H1 (cell line): Measurements from ENCODE around the gene PDHB.

Source experiments
- CBX5 ChIP-seq: fragments of 300-800, 300-1000 bp; sonication (generic); IDR thresholded peaks from 2 replicates; pipeline ENCODE4 v1.7.1; 2016; ENCODE audit warnings: antibody characterized with exemption, low read length, low read depth
- CBX8 ChIP-seq: fragments of 300-800, 300-1000 bp; sonication (generic); IDR thresholded peaks from 2 replicates; pipeline ENCODE4 v1.7.1; 2016; ENCODE audit warnings: low read depth, low read length, borderline replicate concordance
- EZH2 ChIP-seq: fragments of 200-600 bp; sonication (generic); IDR thresholded peaks from 2 replicates; pipeline ENCODE4 v1.7.1; 2012; ENCODE audit warnings: low read depth, mild to moderate bottlenecking, moderate library complexity, low read length, inconsistent platforms; ENCODE audit not compliant: severe bottlenecking
- JUND ChIP-seq: IDR thresholded peaks from 2 replicates; pipeline ENCODE4 v1.6.1; 2011; ENCODE audit warnings: mild to moderate bottlenecking, improper control_type of control experiment, low read length
- POLR2A ChIP-seq, 2 experiments: IDR thresholded peaks; 1 replicate in 1 of 2; 2 replicates in 1 of 2; pipeline ENCODE4 v1.6.1; 2011; ENCODE audit warnings: low read depth in 2 of 2, low read length in 2 of 2, mild to moderate bottlenecking in 2 of 2; ENCODE audit errors: control extremely low read depth in 1 of 2
- POU5F1 ChIP-seq: IDR thresholded peaks from 2 replicates; pipeline ENCODE4 v1.6.1; 2011; ENCODE audit warnings: low read depth, mild to moderate bottlenecking, low read length, moderate library complexity
- SIN3A ChIP-seq, 2 experiments: IDR thresholded peaks in 1 of 2; conservative IDR thresholded peaks in 1 of 2; 2 replicates each; pipeline ENCODE4 v1.6.1; 2011 to 2012; ENCODE audit warnings: low read length in 2 of 2, improper control_type of control experiment in 1 of 2, low read depth in 1 of 2, mild to moderate bottlenecking in 1 of 2
- SIX5 ChIP-seq: IDR thresholded peaks from 2 replicates; pipeline ENCODE4 v1.6.1; 2011; ENCODE audit warnings: mild to moderate bottlenecking, low read depth, low read length
- SUZ12 ChIP-seq: fragments of 200-600 bp; sonication (generic); IDR thresholded peaks from 2 replicates; pipeline ENCODE4 v1.6.1; 2012; ENCODE audit warnings: mild to moderate bottlenecking, inconsistent platforms, low read length, moderate library complexity, mixed read lengths
- TAF7 ChIP-seq: optimal IDR thresholded peaks from 2 replicates; pipeline ENCODE3; 2011; ENCODE audit warnings: low read depth, mild to moderate bottlenecking, inconsistent platforms, low read length, moderate library complexity, borderline replicate concordance
- TCF12 ChIP-seq: IDR thresholded peaks from 2 replicates; pipeline ENCODE4 v1.6.1; 2011; ENCODE audit warnings: low read depth, mild to moderate bottlenecking, low read length
- YY1 ChIP-seq: IDR thresholded peaks from 2 replicates; pipeline ENCODE4 v1.6.1; 2011; ENCODE audit warnings: low read depth, mild to moderate bottlenecking, low read length
- TF ChIP-seq, protein P1 (sequence below), 3 experiments: IDR thresholded peaks; 1 replicate in 2 of 3; 2 replicates in 1 of 3; pipeline versions ENCODE4 v1.5.1 to v1.6.1; 2011; ENCODE audit warnings: low read length in 3 of 3, mild to moderate bottlenecking in 3 of 3, inconsistent platforms in 2 of 3, low read depth in 1 of 3, moderate library complexity in 1 of 3; ENCODE audit not compliant: insufficient read depth in 1 of 3; ENCODE audit errors: control extremely low read depth in 1 of 3
- TF ChIP-seq, protein P2 (sequence below): IDR thresholded peaks from 2 replicates; pipeline ENCODE4 v1.6.1; 2012; ENCODE audit warnings: low read length, inconsistent platforms

DNA sequence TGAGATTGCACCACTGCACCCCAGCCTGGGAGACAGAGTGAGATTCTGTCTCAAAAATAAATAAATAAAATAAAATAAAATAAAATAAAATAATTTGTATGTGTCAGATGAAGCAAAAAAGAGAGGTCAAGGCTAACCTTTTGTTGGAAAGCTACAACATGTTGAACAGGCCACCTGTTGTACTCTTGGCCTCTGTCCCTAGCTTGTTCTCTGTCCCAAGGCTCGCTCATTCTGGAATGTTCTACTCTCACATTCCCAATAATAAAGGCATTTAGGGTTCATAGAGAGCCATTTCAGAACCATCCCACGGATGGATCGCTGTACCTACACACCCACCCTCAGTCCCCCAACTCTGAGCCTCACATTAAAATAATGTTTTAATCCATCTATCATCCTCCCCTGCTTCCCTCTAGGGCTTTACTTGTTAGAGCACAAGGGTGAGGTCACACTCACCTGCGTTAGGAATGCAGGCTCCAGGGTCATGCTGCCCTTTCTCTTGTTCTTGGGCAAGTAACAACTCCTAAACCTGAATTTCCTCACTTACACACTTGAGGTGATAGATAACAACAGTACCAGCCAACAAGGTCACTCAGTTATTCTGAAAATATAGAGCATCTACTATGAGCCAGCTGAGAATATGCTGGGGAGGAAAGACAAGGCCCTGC, 33.4 kb upstream of the PDHB start:
- TF ChIP-seq TAF7, result no peak
- TF ChIP-seq YY1, result no peak
- TF ChIP-seq JUND, result no peak
- TF ChIP-seq, protein P1, sequence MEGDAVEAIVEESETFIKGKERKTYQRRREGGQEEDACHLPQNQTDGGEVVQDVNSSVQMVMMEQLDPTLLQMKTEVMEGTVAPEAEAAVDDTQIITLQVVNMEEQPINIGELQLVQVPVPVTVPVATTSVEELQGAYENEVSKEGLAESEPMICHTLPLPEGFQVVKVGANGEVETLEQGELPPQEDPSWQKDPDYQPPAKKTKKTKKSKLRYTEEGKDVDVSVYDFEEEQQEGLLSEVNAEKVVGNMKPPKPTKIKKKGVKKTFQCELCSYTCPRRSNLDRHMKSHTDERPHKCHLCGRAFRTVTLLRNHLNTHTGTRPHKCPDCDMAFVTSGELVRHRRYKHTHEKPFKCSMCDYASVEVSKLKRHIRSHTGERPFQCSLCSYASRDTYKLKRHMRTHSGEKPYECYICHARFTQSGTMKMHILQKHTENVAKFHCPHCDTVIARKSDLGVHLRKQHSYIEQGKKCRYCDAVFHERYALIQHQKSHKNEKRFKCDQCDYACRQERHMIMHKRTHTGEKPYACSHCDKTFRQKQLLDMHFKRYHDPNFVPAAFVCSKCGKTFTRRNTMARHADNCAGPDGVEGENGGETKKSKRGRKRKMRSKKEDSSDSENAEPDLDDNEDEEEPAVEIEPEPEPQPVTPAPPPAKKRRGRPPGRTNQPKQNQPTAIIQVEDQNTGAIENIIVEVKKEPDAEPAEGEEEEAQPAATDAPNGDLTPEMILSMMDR (IDR thresholded peaks at IDR 0.05; ENCODE audit: control extremely low read depth in 1 of 3, insufficient read depth in 1 of 3, low read depth in 1 of 3, low read length in 3 of 3), result no peak
- no peak for TF ChIP-seq POU5F1
- TF ChIP-seq CBX8, result no peak
- TF ChIP-seq TCF12, result no peak
- TF ChIP-seq EZH2, result no peak
- no peak for TF ChIP-seq SIN3A (conservative IDR thresholded peaks at IDR 0.05 in 1 of 2, IDR thresholded peaks at IDR 0.05 in 1 of 2; ENCODE audit: low read depth in 1 of 2, low read length in 2 of 2)
- TF ChIP-seq POLR2A (IDR thresholded peaks at IDR 0.05; ENCODE audit: control extremely low read depth in 1 of 2, low read depth in 2 of 2, low read length in 2 of 2), result no peak
- TF ChIP-seq SIX5, result no peak
- TF ChIP-seq, protein P2, sequence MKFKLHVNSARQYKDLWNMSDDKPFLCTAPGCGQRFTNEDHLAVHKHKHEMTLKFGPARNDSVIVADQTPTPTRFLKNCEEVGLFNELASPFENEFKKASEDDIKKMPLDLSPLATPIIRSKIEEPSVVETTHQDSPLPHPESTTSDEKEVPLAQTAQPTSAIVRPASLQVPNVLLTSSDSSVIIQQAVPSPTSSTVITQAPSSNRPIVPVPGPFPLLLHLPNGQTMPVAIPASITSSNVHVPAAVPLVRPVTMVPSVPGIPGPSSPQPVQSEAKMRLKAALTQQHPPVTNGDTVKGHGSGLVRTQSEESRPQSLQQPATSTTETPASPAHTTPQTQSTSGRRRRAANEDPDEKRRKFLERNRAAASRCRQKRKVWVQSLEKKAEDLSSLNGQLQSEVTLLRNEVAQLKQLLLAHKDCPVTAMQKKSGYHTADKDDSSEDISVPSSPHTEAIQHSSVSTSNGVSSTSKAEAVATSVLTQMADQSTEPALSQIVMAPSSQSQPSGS, result no peak
- TF ChIP-seq SUZ12, result no peak
- TF ChIP-seq CBX5, result no peak
